Left lobe of liver (tissue), 2 donors: ENCODE measurements around the gene MTMR1. TPM values are rescaled to one million over a fixed set of nuclear protein-coding genes. Genes with fewer than 3 reads are reported as not detected.

Experiments
- ATAC-seq: fragments of 200-7000 bp; cut with Tn5 transposase; one replicate; pipeline ENCODE4 v1.9.1; 2020; ENCODE audit warnings: mild to moderate bottlenecking, moderate library complexity
- DNase-seq: peaks from one replicate; pipeline ENCODE4 v3.0.0-alpha.2; 2020; ENCODE audit warnings: low spot score
- total RNA-seq: library from RNA; stranded (reverse); gene quantifications from one replicate; pipeline ENCODE4 v1.2.1, GENCODE V29; 2021
- donor health status: DM: no; HTN: no; CAD: no; lungs with moderate emphysema.
- donor health status: DM: no; HTN: yes; CAD: no.

MTMR1 gene
- total RNA-seq, 1 donor from 2014 or later: 10.6 TPM

GRCh38 chrX:150774798-150775568 is 81.8 kb downstream of the MTMR1 start:
- no peak for DNase-seq
- no peak for ATAC-seq

GRCh38 chrX:150775569-150776350 is 82.6 kb downstream of the MTMR1 start:
- no peak for ATAC-seq

GRCh38 chrX:150777328-150777992 is 84.3 kb downstream of the MTMR1 start:
- DNase-seq (no peak), ATAC-seq (no peak)

More at GRCh38 chrX:150775569-150776350, 82.6 kb downstream of the MTMR1 start:
- DNase-seq: no peak

GRCh38 chrX:150779385-150779784 is 86.2 kb downstream of the MTMR1 start:
- ATAC-seq (no peak), DNase-seq (no peak)

- DNase-seq (no peak), ATAC-seq (no peak)
These were observed 88.5 kb downstream of the MTMR1 start for GRCh38 chrX:150781677-150782076.

GRCh38 chrX:150790021-150790420 is 96.8 kb downstream of the MTMR1 start:
- ATAC-seq (no peak), DNase-seq (no peak)

GRCh38 chrX:150792949-150793527 is 99.8 kb downstream of the MTMR1 start:
- ATAC-seq (no peak), DNase-seq (no peak)

GRCh38 chrX:150805736-150806135 is 112.5 kb downstream of the MTMR1 start:
- DNase-seq (no peak), ATAC-seq (no peak)

GRCh38 chrX:150806827-150807226 is 113.6 kb downstream of the MTMR1 start:
- no peak for DNase-seq
- ATAC-seq: no peak

- DNase-seq (no peak), ATAC-seq (no peak)
These were observed 120.7 kb downstream of the MTMR1 start for GRCh38 chrX:150813922-150814321.

Other genes starting within 250 kb of the MTMR1 start
- gene MTM1, start 124.8 kb upstream of the MTMR1 start, total RNA-seq: 17.2 TPM
- gene CD99L2, start 205.3 kb downstream of the MTMR1 start, total RNA-seq: 36.7 TPM